Neuronal stem cell (in vitro differentiated cells): ENCODE data around the gene GBP7.
"Not testable (repeated sequence)": the region's sequence is repeated elsewhere in the genome, so short reads cannot be mapped to it uniquely, and the experiment has no call there.

Source experiments
- DNase-seq: peaks from one replicate; pipeline ENCODE4 v3.0.0-alpha.2; 2013; ENCODE audit warnings: low spot score
- H2AFZ ChIP-seq: one replicate; pipeline ENCODE4 v1.6.1; 2013; ENCODE audit warnings: mild to moderate bottlenecking, low read length, inconsistent platforms
- H2AK5ac ChIP-seq: 2 replicates; pipeline ENCODE4 v1.6.1; 2013; ENCODE audit warnings: low read depth, mild to moderate bottlenecking, inconsistent platforms, low read length, moderate library complexity, mixed read lengths
- H2BK120ac ChIP-seq: 2 replicates; pipeline ENCODE4 v1.6.1; 2013; ENCODE audit warnings: low read depth, mild to moderate bottlenecking, inconsistent platforms, low read length, moderate library complexity, mixed read lengths
- H2BK12ac ChIP-seq: one replicate; pipeline ENCODE4 v1.6.1; 2013; ENCODE audit warnings: low read length, inconsistent platforms
- H2BK15ac ChIP-seq: 2 replicates; pipeline ENCODE4 v1.6.1; 2013; ENCODE audit warnings: mild to moderate bottlenecking, low read length, inconsistent platforms, mixed read lengths
- H2BK5ac ChIP-seq: one replicate; pipeline ENCODE4 v1.6.1; 2013; ENCODE audit warnings: inconsistent platforms, mild to moderate bottlenecking, low read length, moderate library complexity
- H3K14ac ChIP-seq: one replicate; pipeline ENCODE4 v1.6.1; 2013; ENCODE audit warnings: low read length, inconsistent platforms
- H3K18ac ChIP-seq: 2 replicates; pipeline ENCODE4 v1.6.1; 2013; ENCODE audit warnings: low read length, inconsistent platforms
- H3K23ac ChIP-seq: 2 replicates; pipeline ENCODE4 v1.6.1; 2013; ENCODE audit warnings: low read depth, mild to moderate bottlenecking, mixed read lengths, low read length, inconsistent platforms; ENCODE audit not compliant: poor library complexity
- H3K27ac ChIP-seq: replicated peaks from 3 replicates; pipeline ENCODE4 v1.5.1; 2013; ENCODE audit warnings: low read length, inconsistent platforms
- H3K27me3 ChIP-seq, 3 experiments: 2 replicates each; pipeline ENCODE4 v1.6.1; 2013; ENCODE audit warnings: low read length in 3 of 3, mild to moderate bottlenecking in 2 of 3, inconsistent platforms in 1 of 3, low read depth in 1 of 3, mixed read lengths in 1 of 3, moderate library complexity in 1 of 3; ENCODE audit not compliant: control insufficient read depth in 3 of 3, insufficient read depth in 3 of 3
- H3K36me3 ChIP-seq, 2 donors: replicated peaks in 1 of 2; 2 replicates each; pipeline ENCODE4 v1.6.1; 2013; ENCODE audit warnings: low read length in 2 of 2; ENCODE audit not compliant: control insufficient read depth in 2 of 2, insufficient read depth in 2 of 2
- H3K4ac ChIP-seq: 2 replicates; pipeline ENCODE4 v1.6.1; 2013; ENCODE audit warnings: inconsistent platforms, mild to moderate bottlenecking, low read length, moderate library complexity
- H3K4me1 ChIP-seq, 2 donors: 1 replicate in 1 of 2; 2 replicates in 1 of 2; pipeline ENCODE4 v1.6.1; 2013; ENCODE audit warnings: low read length in 2 of 2, low read depth in 1 of 2; ENCODE audit not compliant: control insufficient read depth in 2 of 2, insufficient read depth in 1 of 2
- H3K4me2 ChIP-seq: one replicate; pipeline ENCODE4 v1.6.1; 2013; ENCODE audit warnings: mild to moderate bottlenecking, low read length, inconsistent platforms; ENCODE audit not compliant: insufficient read depth, poor library complexity, severe bottlenecking
- H3K4me3 ChIP-seq, 2 donors: 2 replicates each; pipeline ENCODE4 v1.5.1; 2013; ENCODE audit warnings: low read length in 2 of 2, mild to moderate bottlenecking in 2 of 2, inconsistent platforms in 1 of 2, moderate library complexity in 1 of 2
- H3K79me1 ChIP-seq: one replicate; pipeline ENCODE4 v1.6.1; 2013; ENCODE audit warnings: low read depth, mild to moderate bottlenecking, inconsistent platforms, low read length, moderate library complexity
- H3K9ac ChIP-seq: one replicate; pipeline ENCODE4 v1.6.1; 2013; ENCODE audit warnings: mild to moderate bottlenecking, low read depth, low read length, inconsistent platforms; ENCODE audit not compliant: poor library complexity
- H3K9me3 ChIP-seq, 2 donors: replicated peaks in 1 of 2; 2 replicates each; pipeline versions ENCODE3 to v1.6.1; 2013; ENCODE audit warnings: low read length in 2 of 2, mild to moderate bottlenecking in 2 of 2, inconsistent platforms in 1 of 2, low read depth in 1 of 2, mixed read lengths in 1 of 2, moderate library complexity in 1 of 2; ENCODE audit not compliant: control insufficient read depth in 2 of 2, insufficient read depth in 1 of 2
- H4K8ac ChIP-seq: one replicate; pipeline ENCODE4 v1.6.1; 2013; ENCODE audit warnings: low read depth, mild to moderate bottlenecking, inconsistent platforms, low read length, moderate library complexity
- H4K91ac ChIP-seq: one replicate; pipeline ENCODE4 v1.6.1; 2013; ENCODE audit warnings: low read length, low read depth, mild to moderate bottlenecking, inconsistent platforms; ENCODE audit not compliant: poor library complexity
- WGBS, 2 donors: extraction: QIAGEN DNeasy Blood & Tissue Kit; methylation state at CpG; one replicate each; pipeline ENCODE4 v1.1.7; 2013; ENCODE audit warnings: missing lambda C conversion rate in 2 of 2, mixed read lengths in 1 of 2; ENCODE audit not compliant: insufficient read length in 2 of 2, insufficient replicate concordance in 1 of 2; ENCODE audit errors: extremely low coverage in 2 of 2; 5-methylcytosine and 5-hydroxymethylcytosine counted together

The GBP7 gene

DNA sequence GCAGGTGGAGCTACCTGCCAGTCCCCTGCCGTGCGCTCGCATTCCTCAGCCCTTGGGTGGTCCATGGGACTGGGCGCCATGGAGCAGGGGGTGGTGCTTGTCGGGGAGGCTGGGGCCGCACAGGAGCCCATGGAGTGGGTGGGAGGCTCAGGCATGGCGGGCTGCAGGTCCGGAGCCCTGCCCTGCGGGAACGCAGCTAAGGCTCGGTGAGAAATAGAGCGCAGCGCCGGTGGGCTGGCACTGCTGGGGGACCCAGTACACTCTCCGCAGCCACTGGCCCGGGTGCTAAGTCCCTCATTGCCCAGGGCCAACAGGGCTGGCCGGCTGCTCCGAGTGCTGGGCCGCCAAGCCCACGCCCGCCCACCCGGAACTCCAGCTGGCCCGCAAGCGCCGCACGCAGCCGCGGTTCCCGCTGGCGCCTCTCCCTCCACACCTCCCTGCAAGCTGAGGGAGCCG lies 47.8 kb downstream of the GBP7 start:
- not testable (repeated sequence) for H2BK5ac ChIP-seq, H4K91ac ChIP-seq, H3K36me3 ChIP-seq, H3K27me3 ChIP-seq, H3K79me1 ChIP-seq, H3K4me3 ChIP-seq, H2AFZ ChIP-seq, H2BK15ac ChIP-seq, H4K8ac ChIP-seq, H3K23ac ChIP-seq, H3K4ac ChIP-seq, H3K4me2 ChIP-seq, H3K9ac ChIP-seq, H3K4me1 ChIP-seq, H3K27ac ChIP-seq, H2BK120ac ChIP-seq, H2AK5ac ChIP-seq, H3K9me3 ChIP-seq, H3K18ac ChIP-seq, H3K14ac ChIP-seq, DNase-seq, H2BK12ac ChIP-seq
- no CpG with 5 or more reads among the region's 31 CpGs for WGBS, 2 donors

DNA sequence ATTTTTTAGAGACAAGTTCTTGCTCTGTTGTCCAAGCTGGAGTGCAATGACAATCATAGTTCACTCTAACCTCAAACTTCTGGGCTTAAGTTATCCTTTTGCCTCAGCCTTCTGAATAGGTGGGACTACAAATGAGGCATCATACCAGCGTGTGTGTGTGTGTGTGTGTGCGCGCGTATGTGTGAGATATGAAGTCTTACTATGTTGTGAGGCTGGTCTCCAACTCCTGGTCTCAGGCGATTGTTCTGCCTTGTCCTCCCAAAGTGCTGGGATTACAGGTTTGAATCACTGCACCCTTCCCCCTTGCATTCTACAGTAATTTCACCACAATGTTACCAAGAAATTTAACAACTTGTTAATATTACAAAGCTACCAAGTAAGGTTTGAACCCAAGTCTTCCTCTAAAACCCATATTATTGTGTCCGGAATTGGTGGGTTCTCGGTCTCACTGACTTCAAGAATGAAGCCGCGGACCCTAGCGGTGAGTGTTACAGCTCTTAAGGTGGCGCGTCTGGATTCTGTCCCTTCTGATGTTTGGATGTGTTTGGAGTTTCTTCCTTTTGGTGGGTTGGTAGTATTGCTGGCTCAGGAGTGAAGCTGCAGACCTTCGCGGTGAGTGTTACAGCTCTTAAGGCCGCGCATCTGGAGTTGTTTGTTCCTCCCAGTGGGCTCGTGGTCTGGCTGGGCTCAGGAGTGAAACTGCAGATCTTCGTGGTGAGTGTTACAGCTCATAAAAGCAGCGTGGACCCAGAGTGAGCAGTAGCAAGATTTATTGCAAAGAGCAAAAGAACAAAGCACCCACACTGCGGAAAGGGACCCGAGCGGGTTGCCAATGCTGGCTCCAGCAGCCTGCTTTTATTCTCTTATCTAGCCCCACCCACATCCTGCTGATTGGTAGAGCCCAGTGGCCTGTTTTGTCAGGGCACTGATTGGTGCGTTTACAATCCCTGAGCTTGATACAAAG lies 48.9 kb downstream of the GBP7 start:
- H4K91ac ChIP-seq, H2BK15ac ChIP-seq, DNase-seq, H3K4me3 ChIP-seq, H3K79me1 ChIP-seq, H3K9ac ChIP-seq, H3K27ac ChIP-seq, H3K9me3 ChIP-seq, H3K18ac ChIP-seq, H3K4ac ChIP-seq, H2AFZ ChIP-seq, H3K27me3 ChIP-seq, H2BK5ac ChIP-seq, H2BK12ac ChIP-seq, H4K8ac ChIP-seq, H2BK120ac ChIP-seq, H3K4me2 ChIP-seq, H2AK5ac ChIP-seq, H3K36me3 ChIP-seq, H3K14ac ChIP-seq, H3K23ac ChIP-seq, H3K4me1 ChIP-seq: not testable (repeated sequence)
- WGBS, 2 donors: no CpG with 5 or more reads among the region's 23 CpGs

DNA sequence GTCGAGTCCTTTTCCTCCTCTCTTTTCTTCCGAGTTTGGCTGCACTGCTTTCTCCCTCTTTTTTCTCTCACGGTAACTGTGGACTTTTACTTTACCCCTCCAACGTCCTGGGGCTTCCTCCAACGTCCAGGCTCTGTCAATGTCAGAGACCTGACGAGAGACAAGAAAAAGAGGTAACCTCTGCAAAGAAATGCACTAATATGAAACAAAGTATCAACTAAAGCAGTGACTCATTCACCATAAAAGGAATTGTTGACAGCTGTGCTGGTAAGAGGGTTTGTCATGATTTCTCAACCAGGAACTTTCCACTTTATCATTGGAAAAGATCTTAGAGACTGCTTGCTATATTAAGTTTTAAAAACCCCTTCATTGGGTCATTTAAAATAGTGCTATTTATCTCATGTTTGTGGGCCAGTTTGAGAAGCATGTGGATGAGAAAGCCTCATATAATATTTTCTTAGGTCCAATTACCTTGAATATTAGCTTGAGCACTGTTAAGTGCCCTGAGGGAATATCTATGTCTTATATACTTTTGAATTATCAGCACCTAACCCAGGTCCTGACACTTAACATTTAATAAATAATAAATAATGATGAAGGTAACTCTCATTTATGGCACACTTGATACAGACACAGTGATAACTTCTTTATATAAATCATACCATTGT lies 49.8 kb downstream of the GBP7 start, which contains the start of gene GBP2:
Gene GBP2 (minus strand): TSS at position 202 of the 668 bp plus-strand sequence. CDS start 4,148 bp downstream, outside the sequence.
- no peak within 1 kb of the TSS for H2BK120ac ChIP-seq
- no peak within 1 kb of the TSS for H3K4me2 ChIP-seq
- no peak within 1 kb of the TSS for H3K4me3 ChIP-seq
- no peak within 1 kb of the TSS for H2BK15ac ChIP-seq
- no peak within 1 kb of the TSS for H2BK12ac ChIP-seq
- H3K9ac ChIP-seq: no peak within 1 kb of the TSS
- H3K36me3 ChIP-seq: no peaks in the 10 kb centered on the region
- no peak within 1 kb of the TSS for H2BK5ac ChIP-seq
- H4K8ac ChIP-seq: no peak within 1 kb of the TSS
- DNase-seq: no peak
- no peak within 1 kb of the TSS for H4K91ac ChIP-seq
- H2AFZ ChIP-seq: peak within 1 kb of the TSS; percentile 15
- no peaks in the 10 kb centered on the region for H3K9me3 ChIP-seq
- H3K18ac ChIP-seq: no peak within 1 kb of the TSS
- H3K79me1 ChIP-seq: no peaks in the 10 kb centered on the region
- no peaks in the 10 kb centered on the region for H3K4me1 ChIP-seq
- H3K14ac ChIP-seq: no peak within 1 kb of the TSS
- H2AK5ac ChIP-seq: no peak within 1 kb of the TSS
- no peak within 1 kb of the TSS for H3K4ac ChIP-seq
- no CpG with 5 or more reads among the region's 6 CpGs for WGBS, 2 donors
- H3K27me3 ChIP-seq: no peaks in the 10 kb centered on the region
- no peak within 1 kb of the TSS for H3K23ac ChIP-seq
- H3K27ac ChIP-seq: no peak within 1 kb of the TSS
